GM12875 (cell line): ENCODE measurements around the gene YPEL2.

Experiments used
- H3K4me3 ChIP-seq: one replicate; pipeline ENCODE4 v1.5.1; 2011; ENCODE audit warnings: low read depth, low read length, control low read depth
- CTCF ChIP-seq: IDR thresholded peaks from 2 replicates; pipeline ENCODE4 v1.5.1; 2011; ENCODE audit warnings: low read depth, mild to moderate bottlenecking, control low read depth, inconsistent platforms, low read length, moderate library complexity, borderline replicate concordance; ENCODE audit not compliant: insufficient read depth

The YPEL2 gene

GRCh38 chr17:59353106-59353854 is 21.8 kb downstream of the YPEL2 start:
- H3K4me3 ChIP-seq: no peak overlapping the region
- no peak for TF ChIP-seq CTCF

- TF ChIP-seq CTCF: no peak
Observed at GRCh38 chr17:59353936-59354755, 22.7 kb downstream of the YPEL2 start.

GRCh38 chr17:59355030-59355701 is 23.7 kb downstream of the YPEL2 start:
- no peak overlapping the region for H3K4me3 ChIP-seq

More at GRCh38 chr17:59353936-59354755, 22.7 kb downstream of the YPEL2 start:
- no peak overlapping the region for H3K4me3 ChIP-seq

DNA sequence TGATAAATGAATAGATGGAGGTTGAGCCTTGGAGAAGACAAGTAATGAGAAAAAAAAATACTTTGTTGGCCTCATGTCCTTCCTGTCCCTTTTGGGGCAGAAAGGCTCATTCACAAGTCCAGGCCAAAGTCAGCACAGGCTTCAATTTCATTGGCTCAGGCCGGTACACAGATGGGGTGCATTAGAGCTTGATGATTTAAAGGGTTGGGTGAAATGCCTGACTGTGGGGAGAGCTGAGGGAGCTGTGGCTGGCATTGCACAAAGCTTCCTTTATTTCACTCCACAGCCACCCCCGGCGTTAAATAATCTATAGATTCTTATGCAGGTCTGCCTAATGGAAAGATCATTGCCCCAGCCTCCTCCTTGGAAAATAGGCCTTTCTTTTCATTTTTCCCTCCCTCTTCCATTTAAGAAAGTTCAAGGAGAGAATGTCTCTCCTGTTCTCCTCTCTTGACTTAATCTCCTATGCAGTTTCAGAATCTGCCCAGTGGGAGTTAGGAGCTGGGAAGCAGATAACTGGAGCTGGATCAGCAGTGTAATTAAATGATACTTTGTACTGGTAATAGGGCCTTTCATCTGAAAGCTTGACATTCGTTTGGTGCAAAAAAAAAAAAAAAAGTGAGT is 24.4 kb downstream of the YPEL2 start:
- H3K4me3 ChIP-seq: no peak overlapping the region
- no peak for TF ChIP-seq CTCF

More at GRCh38 chr17:59355030-59355701, 23.7 kb downstream of the YPEL2 start:
- TF ChIP-seq CTCF: no peak

DNA sequence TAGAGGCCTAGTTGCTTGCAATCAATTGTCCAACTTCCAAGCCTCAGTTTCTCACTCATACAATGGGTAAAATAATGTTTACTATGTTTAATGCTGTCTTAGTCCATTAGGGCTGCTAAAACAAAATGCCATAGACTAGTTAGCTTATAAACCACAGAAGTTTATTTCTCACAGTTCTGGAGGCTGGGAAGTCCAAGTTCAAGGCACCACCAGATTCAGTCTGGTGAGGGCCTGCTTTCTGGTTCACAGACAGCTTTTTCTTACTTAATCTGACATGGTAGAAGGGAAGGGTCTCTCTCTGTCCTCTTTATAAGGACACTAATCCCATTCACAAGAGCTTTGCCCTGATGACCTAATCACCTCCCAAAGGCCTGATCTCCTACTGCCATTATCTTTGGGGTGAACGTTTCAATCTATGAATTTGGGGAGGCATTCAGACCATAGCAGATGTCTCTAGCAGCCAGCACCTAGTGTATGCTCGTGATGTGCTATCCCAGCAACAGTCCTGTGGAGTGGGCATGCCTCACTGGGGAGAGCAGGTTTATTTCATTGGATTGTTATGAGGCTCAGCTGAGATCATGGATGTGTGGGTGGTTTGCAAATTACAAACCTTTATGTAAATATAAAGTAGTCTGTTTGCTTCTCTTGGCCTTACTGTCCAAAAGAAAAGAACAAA is 25.2 kb downstream of the YPEL2 start:
- H3K4me3 ChIP-seq: no peak overlapping the region
- no peak for TF ChIP-seq CTCF

- no peak overlapping the region for H3K4me3 ChIP-seq
- TF ChIP-seq CTCF: no peak
Observed at GRCh38 chr17:59357219-59357697, 25.8 kb downstream of the YPEL2 start.
